Endothelial cell of umbilical vein (primary cell): Measurements from ENCODE around the gene ELAC2. TPM values are rescaled to one million over a fixed set of nuclear protein-coding genes. Genes with fewer than 3 reads are reported as not detected.

Source experiments
- BruUV-seq: library from RNA; stranded (reverse); fragments of 400-500 nt; replicated peaks from 2 replicates; lab custom pipeline; 2021; lab: Mats Ljungman, UMichigan
- CTCF ChIA-PET: fragments of 300-600, 350-600 bp; sonication (Branson Sonifier 250); formaldehyde crosslinking; loops from one replicate; lab custom pipeline; 2021; ENCODE audit warnings: antibody characterized with exemption, inconsistent platforms; lab: Charles Lee
- POLR2A ChIA-PET: fragments of 300-600, 350-600 bp; sonication (Branson Sonifier 250); formaldehyde crosslinking; loops from one replicate; lab custom pipeline; 2021; ENCODE audit warnings: antibody characterized with exemption, inconsistent platforms; lab: Charles Lee
- DNase-seq: peaks from one replicate; pipeline ENCODE4 v3.0.0-alpha.2; 2011; ENCODE audit warnings: low read depth, low spot score
- FAIRE-seq: peaks from 2 replicates; lab custom pipeline; 2011; peaks lifted over from hg19 to GRCh38; lab: Jason Lieb, UNC
- H2AFZ ChIP-seq: 2 replicates; pipeline ENCODE4 v1.6.0; 2012; ENCODE audit warnings: low read depth, low read length, control low read depth, inconsistent platforms
- H3K27ac ChIP-seq: 2 replicates; pipeline ENCODE4 v1.5.1; 2011; ENCODE audit warnings: low read depth, mild to moderate bottlenecking, control low read depth, low read length, moderate library complexity; ENCODE audit not compliant: insufficient read depth
- H3K27me3 ChIP-seq, 2 experiments: 2 replicates each; pipeline versions ENCODE4 v1.6.0 to v1.6.1; 2011; ENCODE audit warnings: low read length in 2 of 2, mixed read lengths in 1 of 2; ENCODE audit not compliant: control insufficient read depth in 2 of 2, insufficient read depth in 2 of 2
- H3K36me3 ChIP-seq, 2 experiments: 2 replicates in 1 of 2; 3 replicates in 1 of 2; pipeline ENCODE4 v1.5.1; 2011; ENCODE audit warnings: low read length in 2 of 2, mild to moderate bottlenecking in 1 of 2, moderate library complexity in 1 of 2; ENCODE audit not compliant: control insufficient read depth in 2 of 2, insufficient read depth in 2 of 2; ENCODE audit errors: extremely low read depth in 1 of 2
- H3K4me1 ChIP-seq: 3 replicates; pipeline ENCODE4 v1.5.1; 2011; ENCODE audit warnings: mild to moderate bottlenecking, low read length; ENCODE audit not compliant: control insufficient read depth, insufficient read depth; ENCODE audit errors: extremely low read depth
- H3K4me2 ChIP-seq: 2 replicates; pipeline ENCODE4 v1.6.1; 2011; ENCODE audit warnings: low read length, control low read depth, mixed read lengths; ENCODE audit not compliant: insufficient read depth
- H3K4me3 ChIP-seq, 3 experiments: fragments of 200-600 bp in 1 of 3; sonication (generic), shearing (Covaris generic) in 1 of 3; replicated peaks in 1 of 3; 2 replicates each; pipeline ENCODE4 v1.5.1; 2011 to 2016; ENCODE audit warnings: control low read depth in 3 of 3, low read length in 3 of 3, mild to moderate bottlenecking in 2 of 3, inconsistent platforms in 1 of 3, low read depth in 1 of 3, moderate library complexity in 1 of 3; ENCODE audit not compliant: insufficient read depth in 1 of 3
- H3K79me2 ChIP-seq: 2 replicates; pipeline ENCODE4 v1.6.0; 2012; ENCODE audit warnings: low read length, inconsistent platforms; ENCODE audit not compliant: control insufficient read depth, insufficient read depth
- H3K9ac ChIP-seq: replicated peaks from 2 replicates; pipeline ENCODE3; 2011; ENCODE audit warnings: low read length, control low read depth; ENCODE audit not compliant: insufficient read depth; ENCODE audit errors: extremely low read depth
- H3K9me1 ChIP-seq: replicated peaks from 3 replicates; pipeline ENCODE4 v1.6.0; 2011; ENCODE audit warnings: mild to moderate bottlenecking, low read length; ENCODE audit not compliant: control insufficient read depth, insufficient read depth; ENCODE audit errors: extremely low read depth
- H3K9me3 ChIP-seq: replicated peaks from 2 replicates; pipeline ENCODE4 v1.5.1; 2012; ENCODE audit warnings: low read length, inconsistent platforms; ENCODE audit not compliant: control insufficient read depth, insufficient read depth
- H4K20me1 ChIP-seq: replicated peaks from 2 replicates; pipeline ENCODE3; 2011; ENCODE audit warnings: mild to moderate bottlenecking, low read length; ENCODE audit not compliant: control insufficient read depth, insufficient read depth; ENCODE audit errors: extremely low read depth
- CTCF ChIP-seq, 2 donors: IDR thresholded peaks; 1 replicate in 1 of 2; 2 replicates in 1 of 2; pipeline ENCODE4 v1.5.1; 2011; ENCODE audit warnings: low read length in 2 of 2, mild to moderate bottlenecking in 2 of 2, moderate library complexity in 2 of 2, control low read depth in 1 of 2, inconsistent platforms in 1 of 2, low read depth in 1 of 2; ENCODE audit not compliant: insufficient read depth in 1 of 2; ENCODE audit errors: extremely low read depth in 1 of 2
- EZH2 ChIP-seq: IDR thresholded peaks from 2 replicates; pipeline ENCODE4 v1.6.1; 2012; ENCODE audit warnings: borderline replicate concordance, low read depth, mild to moderate bottlenecking, moderate library complexity, low read length, inconsistent platforms; ENCODE audit not compliant: severe bottlenecking
- FOS ChIP-seq: IDR thresholded peaks from 2 replicates; pipeline ENCODE4 v1.6.1; 2011; ENCODE audit warnings: mild to moderate bottlenecking, low read length, moderate library complexity, borderline replicate concordance; ENCODE audit not compliant: insufficient read depth
- GATA2 ChIP-seq: IDR thresholded peaks from 2 replicates; pipeline ENCODE4 v1.7.0; 2011; ENCODE audit warnings: low read depth, mild to moderate bottlenecking, moderate library complexity, mixed read lengths, low read length; ENCODE audit not compliant: insufficient read length, insufficient read depth
- JUN ChIP-seq: IDR thresholded peaks from 2 replicates; pipeline ENCODE4 v1.6.1; 2011; ENCODE audit warnings: borderline replicate concordance, low read depth; ENCODE audit not compliant: insufficient read length, insufficient read depth
- MYC ChIP-seq: IDR thresholded peaks from one replicate; pipeline ENCODE4 v1.6.1; 2011; ENCODE audit warnings: mild to moderate bottlenecking, low read depth, low read length
- POLR2A ChIP-seq: IDR thresholded peaks from 2 replicates; pipeline ENCODE4 v1.6.1; 2012; ENCODE audit warnings: low read depth, mild to moderate bottlenecking, control low read depth, low read length
- POLR2AphosphoS5 ChIP-seq: IDR thresholded peaks from 2 replicates; pipeline ENCODE4 v1.6.1; 2012; ENCODE audit warnings: low read depth, mild to moderate bottlenecking, control low read depth, low read length, moderate library complexity; ENCODE audit not compliant: insufficient read depth
- dilution Hi-C: fragments of 300-500 bp; cut with MboI; formaldehyde crosslinking; loops from one replicate; pipeline ENCODE4 v1.15.0; 2019; ENCODE audit warnings: low sequenced_read_pairs; ENCODE audit not compliant: extremely low pct_ligation_motif_present
- intact Hi-C: fragments of 100-400 bp; cut with micrococcal nuclease; formaldehyde crosslinking; loops from one replicate; pipeline ENCODE4 v1.10.0; 2022
- polyA plus RNA-seq, 4 experiments: library from polyadenylated mRNA; depleted of rRNA in 3 of 4; stranded (reverse) in 3 of 4; unstranded in 1 of 4; fragments of >200 nt; gene quantifications; 2 replicates each; pipeline versions ENCODE4 v1.2.1 to v1.2.3, GENCODE V29; 2011 to 2012; ENCODE audit warnings: missing spikeins in 1 of 4
- total RNA-seq: library from RNA; stranded (reverse); gene quantifications from 2 replicates; pipeline ENCODE4 v1.2.3, GENCODE V29; 2021
- TF ChIP-seq, protein P1 (sequence below): IDR thresholded peaks from 2 replicates; pipeline ENCODE4 v1.6.1; 2011; ENCODE audit not compliant: insufficient read depth, insufficient read length

Gene ELAC2
- total and polyA plus RNA-seq, 2 donors (not counting 3 experiments of a cell fraction or from before 2014, with no cell fraction given) = 64.8 to 75.9 TPM

DNA sequence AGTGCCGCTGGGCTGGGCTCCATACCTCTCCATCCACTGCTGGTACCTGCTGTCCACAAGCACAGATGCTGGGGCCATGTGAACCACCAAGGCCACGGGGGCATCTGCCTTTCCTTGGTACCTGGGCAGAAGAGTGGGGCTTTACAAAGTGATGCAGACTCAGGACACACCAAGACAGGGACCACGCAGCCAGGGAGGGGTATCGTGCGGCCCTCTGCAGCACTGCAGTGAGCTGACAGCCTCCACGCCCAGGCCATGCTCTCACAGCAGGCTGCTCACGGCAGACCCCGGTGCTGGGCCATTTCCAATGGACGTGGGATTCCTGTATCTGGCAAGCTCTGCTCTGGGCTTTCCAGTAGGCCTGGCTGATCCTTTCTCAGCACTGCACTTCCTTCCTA lies 14.4 kb downstream of the ELAC2 start:
- H3K9me3 ChIP-seq = no peaks in the 10 kb centered on the region
- no peaks in the 10 kb centered on the region for H4K20me1 ChIP-seq
- no peaks in the 10 kb centered on the region for H3K27me3 ChIP-seq
- dilution Hi-C loops = no loop called here
- TF ChIP-seq, protein P1, sequence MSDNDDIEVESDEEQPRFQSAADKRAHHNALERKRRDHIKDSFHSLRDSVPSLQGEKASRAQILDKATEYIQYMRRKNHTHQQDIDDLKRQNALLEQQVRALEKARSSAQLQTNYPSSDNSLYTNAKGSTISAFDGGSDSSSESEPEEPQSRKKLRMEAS = no peak
- TF ChIP-seq GATA2 (no peak), POLR2A (no peak), MYC (no peak), CTCF (IDR thresholded peaks at IDR 0.05; ENCODE audit: extremely low read depth in 1 of 2, insufficient read depth in 1 of 2, low read depth in 1 of 2, low read length in 2 of 2) (no peak), POLR2AphosphoS5 (no peak), FOS (no peak), JUN (no peak), EZH2 (no peak)
- ChIA-PET CTCF (interaction anchor here (1.8 to 3.1 kb wide), 5 partner anchors 11 to 823 kb away, joined by 5 to 18 read pairs (median 6); partner anchors contain the start of gene ELAC2), POLR2A (no interaction called here)
- DNase-seq (no peak), FAIRE-seq (no peak)
- no TSS peak for BruUV-seq
- no peak overlapping the region for H2AFZ ChIP-seq
- no peak overlapping the region for H3K4me3 ChIP-seq
- H3K27ac ChIP-seq = no peak overlapping the region
- H3K9ac ChIP-seq = no peak overlapping the region
- intact Hi-C loops = loop anchor here (1.0 kb wide), 3 partner anchors 261 to 823 kb away; no protein-coding TSS in a partner anchor
- peaks cover 28 to 42% of the 10 kb centered on the region in 2 experiments for H3K36me3 ChIP-seq
- H3K4me2 ChIP-seq = no peak overlapping the region
- no peaks in the 10 kb centered on the region for H3K79me2 ChIP-seq
- H3K4me1 ChIP-seq = no peaks in the 10 kb centered on the region
- no peaks in the 10 kb centered on the region for H3K9me1 ChIP-seq
